GM18870 (cell line): ENCODE data around the gene CUL3.

Experiments
- ATAC-seq: cut with Tn5 transposase; IDR thresholded peaks from one replicate; pipeline ENCODE4 v1.9.1; 2021; ENCODE audit warnings: moderate library complexity; ENCODE audit not compliant: unreplicated experiment

Gene CUL3

DNA sequence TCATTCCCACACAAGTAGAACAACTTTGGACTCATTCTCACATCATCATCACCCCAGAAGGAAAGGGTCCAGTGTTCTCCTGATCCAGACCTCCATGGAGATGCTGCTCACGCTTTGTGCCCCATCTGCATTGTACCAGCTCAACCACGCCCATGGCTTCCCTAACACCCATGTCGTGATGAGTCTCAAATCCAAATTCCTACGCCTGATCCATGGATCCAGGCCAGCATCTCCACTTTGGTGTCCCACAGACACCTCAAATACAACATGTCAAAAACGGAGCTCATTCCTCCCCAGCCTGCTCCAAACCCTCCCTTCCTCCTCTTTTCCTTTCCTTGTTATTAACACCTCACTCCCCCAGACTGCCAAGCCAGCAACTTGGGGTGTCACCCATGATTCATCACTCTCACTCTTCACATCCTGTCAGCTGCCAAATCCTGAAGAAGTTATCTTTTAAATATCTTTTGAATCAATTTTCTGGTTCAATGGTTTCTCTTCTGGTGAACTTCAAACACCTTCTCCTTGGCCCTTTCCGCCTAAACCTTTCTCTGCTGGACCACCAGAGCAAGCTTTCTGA lies 153.1 kb downstream of the CUL3 start:
- no peak for ATAC-seq

GRCh38 chr2:224429441-224429810 lies 155.7 kb downstream of the CUL3 start:
- no peak for ATAC-seq

DNA sequence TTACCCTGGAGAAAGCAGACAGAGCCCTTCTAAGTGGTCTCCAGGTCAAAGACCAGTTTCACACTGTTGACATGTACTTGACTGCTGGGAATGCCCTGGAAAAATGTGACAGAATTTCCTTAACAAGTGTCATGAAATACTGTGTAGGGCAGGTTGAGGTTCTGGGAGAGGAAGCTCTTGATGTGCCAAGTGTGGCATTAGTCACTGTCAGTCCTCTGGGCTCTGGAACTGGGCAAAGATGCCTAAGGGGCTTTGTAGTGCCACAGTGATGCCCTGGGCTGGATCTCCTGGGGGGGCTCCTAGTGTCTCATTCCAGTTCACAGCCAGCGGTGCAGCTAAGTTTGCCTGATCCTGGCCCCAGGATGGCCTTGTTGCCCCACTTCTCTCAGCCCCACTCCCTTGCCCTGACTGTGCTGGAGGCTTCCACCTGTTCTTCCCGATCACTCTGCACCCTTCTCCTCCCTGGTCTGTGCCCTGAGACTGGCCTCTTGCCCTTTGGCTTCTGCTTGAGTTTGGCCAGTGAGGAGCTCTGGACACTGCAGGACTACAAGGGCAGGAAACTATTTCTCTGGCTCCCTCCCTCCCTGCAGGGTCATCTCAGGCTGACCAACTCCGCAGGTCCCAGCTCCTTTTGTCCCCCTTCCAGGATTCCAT lies 156.2 kb downstream of the CUL3 start:
- ATAC-seq = no peak

- no peak for ATAC-seq
Measured at GRCh38 chr2:224427471-224427870, 157.7 kb downstream of the CUL3 start.

DNA sequence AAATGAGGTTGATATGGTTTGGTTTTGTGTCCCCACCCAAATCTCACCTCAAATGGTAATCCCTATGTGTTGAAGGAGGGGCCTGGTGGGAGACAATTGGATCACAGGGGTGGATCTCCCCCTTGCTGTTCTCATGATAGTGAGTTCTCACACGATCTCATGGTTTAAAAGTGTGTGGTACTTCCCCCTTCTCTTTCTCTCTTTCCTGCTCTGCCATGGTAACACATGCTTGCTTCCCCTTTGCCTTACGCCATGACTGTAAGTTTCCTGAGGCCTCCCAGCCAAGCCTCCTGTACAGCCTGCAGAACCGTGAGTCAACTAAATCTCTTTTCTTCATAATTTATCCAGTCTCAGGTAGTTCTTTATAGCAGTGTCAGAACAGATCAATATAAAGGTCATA lies 158.5 kb downstream of the CUL3 start:
- no peak for ATAC-seq

DNA sequence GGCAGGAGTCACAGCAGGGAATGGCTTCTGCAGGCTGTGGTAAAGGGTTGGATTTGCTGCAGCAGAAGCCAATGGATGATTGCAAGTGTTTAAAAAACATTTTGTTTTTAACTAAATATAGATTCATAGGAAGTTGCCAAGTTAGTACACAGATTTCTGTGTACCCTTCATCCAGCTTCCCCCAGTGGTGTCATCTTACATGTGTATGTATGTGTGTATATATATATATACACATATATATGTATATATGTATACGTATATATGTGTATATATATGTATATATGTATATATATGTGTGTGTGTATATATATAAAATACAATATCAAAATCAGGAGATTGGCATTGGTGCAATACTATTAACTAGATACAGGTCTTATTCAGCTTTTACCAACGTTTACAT lies 164.1 kb downstream of the CUL3 start:
- ATAC-seq = no peak
